ENCODE data around the gene EPS8. TPM values are rescaled to one million over a fixed set of nuclear protein-coding genes. Genes with fewer than 3 reads are reported as not detected.

Gene EPS8
- total and polyA plus RNA-seq, 2 donors (not counting 1 experiment from before 2014, with no cell fraction given) = 0.76 to 0.96 TPM

- no CpG with 5 or more reads among the region's 1 CpG for WGBS (ENCODE audit: insufficient coverage)
- no peaks in the 10 kb centered on the region for H3K36me3 ChIP-seq (replicated peaks in 1 of 2; ENCODE audit: control extremely low read depth in 1 of 2, control insufficient read depth in 1 of 2, extremely low read depth in 1 of 2, insufficient read depth in 2 of 2, low read length in 1 of 2)
- ATAC-seq (ENCODE audit: low read depth) (no peak), DNase-seq (no peak)
- no peaks in the 10 kb centered on the region for H3K27me3 ChIP-seq (replicated peaks in 1 of 4; ENCODE audit: control extremely low read depth in 1 of 4, control insufficient read depth in 3 of 4, insufficient read depth in 4 of 4, low read length in 3 of 4)
- Mint-ChIP-seq H3K27me3 (no peaks in the 10 kb centered on the region), H3K9me3 (ENCODE audit: insufficient read depth) (no peaks in the 10 kb centered on the region), H3K4me1 (no peaks in the 10 kb centered on the region), H3K4me3 (no peak overlapping the region), H3K27ac (no peak overlapping the region)
- no peak overlapping the region for H3K4me2 ChIP-seq (replicated peaks; ENCODE audit: low read depth, low read length, poor library complexity, severe bottlenecking)
- ChIA-PET CTCF (no interaction called here), POLR2A (no interaction called here)
- no peak overlapping the region for H3K27ac ChIP-seq (ENCODE audit: low read length in 2 of 2)
- no peak overlapping the region for H3K9ac ChIP-seq (ENCODE audit: low read length)
- no peak overlapping the region for H3K4me3 ChIP-seq (ENCODE audit: control extremely low read depth in 1 of 5, extremely low read depth in 1 of 5, insufficient read depth in 1 of 5, low read depth in 2 of 5, low read length in 4 of 5)
- H4K20me1 ChIP-seq (ENCODE audit: control insufficient read depth, insufficient read depth, low read length, poor library complexity, severe bottlenecking) = no peaks in the 10 kb centered on the region
- H2AFZ ChIP-seq (ENCODE audit: insufficient read depth, low read depth, low read length, poor library complexity, severe bottlenecking) = no peak overlapping the region
- no peaks in the 10 kb centered on the region for H3K79me2 ChIP-seq (ENCODE audit: control insufficient read depth, insufficient read depth, low read length)
- intact Hi-C loops (cut with micrococcal nuclease) = no loop called here
- no peaks in the 10 kb centered on the region for H3K4me1 ChIP-seq (ENCODE audit: control insufficient read depth in 2 of 2, insufficient read depth in 2 of 2, low read length in 2 of 2)
- no peak for TF ChIP-seq EZH2 (IDR thresholded peaks at IDR 0.05; ENCODE audit: borderline replicate concordance, insufficient read depth, low read depth, low read length, poor library complexity, severe bottlenecking)
- no peak for TF ChIP-seq CTCF (IDR thresholded peaks at IDR 0.05)
- no peaks in the 10 kb centered on the region for H3K9me3 ChIP-seq (ENCODE audit: control extremely low read depth in 1 of 3, control insufficient read depth in 2 of 3, insufficient read depth in 1 of 3, low read length in 2 of 3)
Measured at GRCh38 chr12:15633201-15633600, 156.0 kb downstream of the EPS8 start.

- ATAC-seq (ENCODE audit: low read depth) (no peak), DNase-seq (no peak)
- Mint-ChIP-seq H3K4me3 (no peak overlapping the region), H3K27ac (no peak overlapping the region), H3K9me3 (ENCODE audit: insufficient read depth) (no peaks in the 10 kb centered on the region), H3K4me1 (no peaks in the 10 kb centered on the region), H3K27me3 (no peaks in the 10 kb centered on the region)
- H3K9me3 ChIP-seq (ENCODE audit: control extremely low read depth in 1 of 3, control insufficient read depth in 2 of 3, insufficient read depth in 1 of 3, low read length in 2 of 3) = no peaks in the 10 kb centered on the region
- H3K4me3 ChIP-seq (ENCODE audit: control extremely low read depth in 1 of 5, extremely low read depth in 1 of 5, insufficient read depth in 1 of 5, low read depth in 2 of 5, low read length in 4 of 5) = no peak overlapping the region
- intact Hi-C loops (cut with micrococcal nuclease) = no loop called here
- TF ChIP-seq EZH2 (IDR thresholded peaks at IDR 0.05; ENCODE audit: borderline replicate concordance, insufficient read depth, low read depth, low read length, poor library complexity, severe bottlenecking) (no peak), CTCF (IDR thresholded peaks at IDR 0.05) (no peak)
- H3K27ac ChIP-seq (ENCODE audit: low read length in 2 of 2) = no peak overlapping the region
- H4K20me1 ChIP-seq (ENCODE audit: control insufficient read depth, insufficient read depth, low read length, poor library complexity, severe bottlenecking) = no peaks in the 10 kb centered on the region
- H3K27me3 ChIP-seq (replicated peaks in 1 of 4; ENCODE audit: control extremely low read depth in 1 of 4, control insufficient read depth in 3 of 4, insufficient read depth in 4 of 4, low read length in 3 of 4) = no peaks in the 10 kb centered on the region
- no CpG with 5 or more reads among the region's 4 CpGs for WGBS (ENCODE audit: insufficient coverage)
- H3K36me3 ChIP-seq (replicated peaks in 1 of 2; ENCODE audit: control extremely low read depth in 1 of 2, control insufficient read depth in 1 of 2, extremely low read depth in 1 of 2, insufficient read depth in 2 of 2, low read length in 1 of 2) = no peaks in the 10 kb centered on the region
- ChIA-PET CTCF (no interaction called here), POLR2A (no interaction called here)
- no peaks in the 10 kb centered on the region for H3K79me2 ChIP-seq (ENCODE audit: control insufficient read depth, insufficient read depth, low read length)
- no peak overlapping the region for H3K4me2 ChIP-seq (replicated peaks; ENCODE audit: low read depth, low read length, poor library complexity, severe bottlenecking)
- H3K9ac ChIP-seq (ENCODE audit: low read length) = no peak overlapping the region
- no peaks in the 10 kb centered on the region for H3K4me1 ChIP-seq (ENCODE audit: control insufficient read depth in 2 of 2, insufficient read depth in 2 of 2, low read length in 2 of 2)
- H2AFZ ChIP-seq (ENCODE audit: insufficient read depth, low read depth, low read length, poor library complexity, severe bottlenecking) = no peak overlapping the region
Measured at GRCh38 chr12:15632708-15633107, 156.5 kb downstream of the EPS8 start.
